Esophagus muscularis mucosa (tissue), 4 donors: ENCODE results near the gene PUM2. TPM values are rescaled to one million over a fixed set of nuclear protein-coding genes. Genes with fewer than 3 reads are reported as not detected.
"Not testable (repeated sequence)": the region's sequence is repeated elsewhere in the genome, so short reads cannot be mapped to it uniquely, and the experiment has no call there.

ENCODE experiments used
- DNase-seq: peaks from one replicate; pipeline ENCODE4 v3.0.0-alpha.2; 2017; ENCODE audit errors: extremely low spot score
- H3K27ac ChIP-seq, 4 donors: fragments of 200-600 bp; sonication (generic); replicated peaks in 1 of 4; 1 replicate in 3 of 4; 2 replicates in 1 of 4; pipeline ENCODE4 v1.5.1; 2016 to 2019; ENCODE audit warnings: mild to moderate bottlenecking in 1 of 4
- H3K27me3 ChIP-seq, 4 donors: fragments of 200-600 bp; sonication (generic); one replicate each; pipeline versions ENCODE4 v1.5.1 to v1.6.0; 2016 to 2019
- H3K36me3 ChIP-seq, 4 donors: fragments of 200-600 bp; sonication (generic); one replicate each; pipeline ENCODE4 v1.5.1; 2016 to 2019
- H3K4me1 ChIP-seq, 4 donors: fragments of 200-600 bp; sonication (generic); one replicate each; pipeline ENCODE4 v1.5.1; 2016 to 2019
- H3K4me3 ChIP-seq, 4 donors: fragments of 200-600 bp; sonication (generic); 1 replicate in 2 of 4; 2 replicates in 2 of 4; pipeline ENCODE4 v1.5.1; 2016 to 2019; ENCODE audit warnings: mild to moderate bottlenecking in 4 of 4, moderate library complexity in 1 of 4
- H3K9me3 ChIP-seq, 4 donors: fragments of 200-600 bp; sonication (generic); 1 replicate in 3 of 4; 2 replicates in 1 of 4; pipeline ENCODE4 v1.5.1; 2016 to 2019
- CTCF ChIP-seq, 3 experiments: fragments of 200-600 bp in 2 of 3; fragments of 450-650 bp in 1 of 3; sonication (generic) in 2 of 3; IDR thresholded peaks; one replicate each; pipeline ENCODE4 v1.5.1; 2017 to 2019; ENCODE audit warnings: antibody characterized with exemption in 3 of 3, mild to moderate bottlenecking in 2 of 3, moderate library complexity in 1 of 3
- EP300 ChIP-seq: sonication (generic); formaldehyde crosslinking; IDR thresholded peaks from one replicate; pipeline ENCODE4 v1.6.1; 2017; ENCODE audit warnings: antibody characterized with exemption
- POLR2A ChIP-seq: fragments of 450-650 bp; IDR thresholded peaks from one replicate; pipeline ENCODE4 v1.6.1; 2017; ENCODE audit warnings: antibody characterized with exemption, moderate library complexity, mild to moderate bottlenecking, low read depth
- POLR2AphosphoS5 ChIP-seq, 2 donors: sonication (generic); formaldehyde crosslinking; IDR thresholded peaks; one replicate each; pipeline ENCODE4 v1.6.1; 2017; ENCODE audit warnings: antibody characterized with exemption in 2 of 2
- WGBS: methylation state at CpG from one replicate; pipeline ENCODE4 v1.1.5; 2018; 5-methylcytosine and 5-hydroxymethylcytosine counted together
- intact Hi-C: fragments of 100-400 bp; cut with DNase I; formaldehyde crosslinking; loops from one replicate; pipeline ENCODE4 v1.15.1; 2023
- total RNA-seq, 4 donors: library from RNA; depleted of rRNA; stranded (reverse); fragments of >200 nt; gene quantifications; one replicate each; pipeline versions ENCODE4 v1.1.0 to v1.2.1, GENCODE V29; 2016

PUM2 gene
- total RNA-seq, 4 donors from 2014 or later, result 73.7 to 113 (median 93.1) TPM

GRCh38 chr2:20273042-20273441 is 77.6 kb downstream of the PUM2 start:
- intact Hi-C loops, result no loop called here
- Histone ChIP-seq H3K4me3 (no peak overlapping the region), H3K36me3 (peaks cover 0 to 36% (median 19%) of the 10 kb centered on the region in 4 donors), H3K27me3 (no peaks in the 10 kb centered on the region), H3K27ac (no peak overlapping the region), H3K4me1 (no peaks in the 10 kb centered on the region), H3K9me3 (no peaks in the 10 kb centered on the region)
- DNase-seq, result no peak
- TF ChIP-seq POLR2AphosphoS5 (IDR thresholded peaks at IDR 0.05), result no peak
- no peak for TF ChIP-seq POLR2A
- 92% methylated on average over 4 of the region's 4 CpGs for WGBS

DNA sequence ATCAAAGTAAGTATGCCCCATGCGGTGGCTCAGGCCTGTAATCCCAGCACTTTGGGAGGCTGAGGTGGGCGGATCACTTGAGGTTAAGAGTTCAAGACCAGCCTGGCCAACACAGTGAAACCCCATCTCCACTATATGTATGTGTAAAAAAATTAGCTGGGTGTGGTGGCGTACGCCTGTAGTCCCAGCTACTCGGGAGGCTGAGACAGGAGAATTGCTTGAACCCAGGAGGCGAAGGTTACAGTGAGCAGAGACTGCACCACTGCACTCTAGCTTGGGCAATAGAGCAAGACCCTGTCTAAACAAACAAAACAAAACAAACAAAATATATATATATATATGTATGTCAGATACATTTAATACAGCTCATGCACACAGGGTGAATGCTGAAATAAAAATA is 82.3 kb downstream of the PUM2 start:
- H3K27me3 ChIP-seq, H3K27ac ChIP-seq, intact Hi-C loops, H3K9me3 ChIP-seq, H3K4me1 ChIP-seq, DNase-seq, H3K4me3 ChIP-seq: not testable (repeated sequence)
- peaks cover 0 to 41% (median 18%) of the 10 kb centered on the region in 4 donors for H3K36me3 ChIP-seq
- WGBS, result 100% methylated on average over 6 of the region's 6 CpGs

DNA sequence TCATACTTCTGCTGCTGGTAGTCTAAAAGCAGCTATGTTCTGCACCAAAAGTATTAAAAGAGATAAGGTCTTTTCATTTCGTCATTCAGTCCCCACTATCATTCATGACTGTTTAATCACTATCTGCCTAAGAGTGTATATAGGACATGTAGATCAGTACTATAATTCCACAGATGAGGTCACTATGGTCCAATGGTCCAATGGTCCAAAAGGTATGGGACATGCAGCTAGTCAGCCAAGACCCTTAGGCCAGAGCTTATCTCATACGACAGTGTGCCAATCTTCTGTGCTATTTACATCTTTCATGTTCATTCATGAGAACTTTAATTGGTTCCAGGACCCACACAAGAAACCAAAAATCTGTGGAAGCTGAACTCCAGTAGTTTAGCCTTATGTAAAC is 83.1 kb downstream of the PUM2 start:
- H3K9me3 ChIP-seq, result no peaks in the 10 kb centered on the region
- DNase-seq, result no peak
- intact Hi-C loops, result no loop called here
- 100% methylated on average over 2 of the region's 2 CpGs for WGBS
- TF ChIP-seq POLR2AphosphoS5 (IDR thresholded peaks at IDR 0.05) (no peak), EP300 (no peak), POLR2A (no peak), CTCF (IDR thresholded peaks at IDR 0.05) (no peak)
- no peak overlapping the region for H3K27ac ChIP-seq
- H3K4me1 ChIP-seq, result no peaks in the 10 kb centered on the region
- H3K4me3 ChIP-seq, result no peak overlapping the region
- no peaks in the 10 kb centered on the region for H3K27me3 ChIP-seq
- peaks cover 0 to 43% (median 19%) of the 10 kb centered on the region in 4 donors for H3K36me3 ChIP-seq

DNA sequence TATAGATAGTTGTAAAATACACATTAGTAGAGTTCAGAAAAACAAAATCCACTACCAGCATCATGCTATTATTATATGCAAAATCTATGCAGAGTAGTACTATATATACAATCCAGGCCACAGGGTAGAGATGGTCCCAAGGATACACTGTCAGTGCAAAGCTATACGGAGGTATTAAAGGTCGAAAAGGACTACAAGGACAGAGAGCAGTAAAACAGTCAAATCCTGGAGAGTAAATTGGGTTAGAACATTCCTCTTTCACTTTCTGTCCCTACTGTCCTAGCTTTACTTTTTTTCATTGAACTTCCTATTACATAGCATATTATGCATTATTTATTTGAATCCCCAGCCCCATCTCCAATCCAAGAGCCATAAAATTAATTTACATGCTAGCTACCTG is 86.0 kb downstream of the PUM2 start:
- H3K9me3 ChIP-seq, result no peaks in the 10 kb centered on the region
- intact Hi-C loops, result no loop called here
- TF ChIP-seq POLR2A, result no peak
- no peak for TF ChIP-seq POLR2AphosphoS5 (IDR thresholded peaks at IDR 0.05)
- no peak for TF ChIP-seq CTCF (IDR thresholded peaks at IDR 0.05)
- no peak for TF ChIP-seq EP300
- H3K4me1 ChIP-seq, result no peaks in the 10 kb centered on the region
- peaks cover 0 to 62% (median 32%) of the 10 kb centered on the region in 4 donors for H3K36me3 ChIP-seq
- 83% methylated on average over 2 of the region's 2 CpGs for WGBS
- no peak for DNase-seq
- H3K27me3 ChIP-seq, result no peaks in the 10 kb centered on the region
- no peak overlapping the region for H3K27ac ChIP-seq
- no peak overlapping the region for H3K4me3 ChIP-seq

- Histone ChIP-seq H3K4me1 (no peaks in the 10 kb centered on the region), H3K9me3 (no peaks in the 10 kb centered on the region), H3K4me3 (no peak overlapping the region), H3K36me3 (peaks cover 35 to 85% (median 66%) of the 10 kb centered on the region in 4 donors), H3K27ac (no peak overlapping the region), H3K27me3 (no peaks in the 10 kb centered on the region)
- TF ChIP-seq CTCF (IDR thresholded peaks at IDR 0.05), result no peak
- TF ChIP-seq POLR2A, result no peak
- TF ChIP-seq POLR2AphosphoS5 (IDR thresholded peaks at IDR 0.05), result no peak
- no peak for TF ChIP-seq EP300
- no peak for DNase-seq
- 92% methylated on average over 1 of the region's 1 CpG for WGBS
- intact Hi-C loops, result no loop called here
Measured at GRCh38 chr2:20257411-20257810, 93.2 kb downstream of the PUM2 start.

- Histone ChIP-seq H3K36me3 (peaks cover 41 to 87% (median 64%) of the 10 kb centered on the region in 4 donors), H3K9me3 (no peaks in the 10 kb centered on the region), H3K4me3 (no peak overlapping the region), H3K4me1 (no peaks in the 10 kb centered on the region), H3K27ac (no peak overlapping the region), H3K27me3 (no peaks in the 10 kb centered on the region)
- intact Hi-C loops, result no loop called here
- no peak for TF ChIP-seq CTCF (IDR thresholded peaks at IDR 0.05)
- no peak for TF ChIP-seq POLR2A
- no peak for TF ChIP-seq EP300
- TF ChIP-seq POLR2AphosphoS5 (IDR thresholded peaks at IDR 0.05), result no peak
- no peak for DNase-seq
- 95% methylated on average over 4 of the region's 4 CpGs for WGBS
Measured at GRCh38 chr2:20254731-20255130, 95.9 kb downstream of the PUM2 start.
